AG04449 (cell line): Measurements from ENCODE around the gene OR10C1.

ENCODE experiments used
- CTCF ChIA-PET: fragments of 350-600 bp; formaldehyde crosslinking; extraction: SDS; loops from one replicate; lab custom pipeline; 2021; ENCODE audit warnings: antibody characterized with exemption; lab: Yijun Ruan, JAX
- POLR2A ChIA-PET: fragments of 400-600, 350-600 bp; formaldehyde crosslinking; extraction: SDS; loops from one replicate; lab custom pipeline; 2020; ENCODE audit warnings: antibody characterized with exemption, inconsistent platforms; lab: Yijun Ruan, JAX
- DNase-seq: peaks from one replicate; pipeline ENCODE4 v3.0.0-alpha.2; 2010; ENCODE audit warnings: low read depth, low spot score
- H3K4me3 ChIP-seq: 2 replicates; pipeline ENCODE4 v1.5.1; 2011; ENCODE audit warnings: low read depth, mild to moderate bottlenecking, control low read depth, low read length
- CTCF ChIP-seq: IDR thresholded peaks from one replicate; pipeline ENCODE4 v1.5.1; 2011; ENCODE audit warnings: mild to moderate bottlenecking, moderate library complexity, low read length, control low read depth, inconsistent platforms; ENCODE audit not compliant: insufficient read depth; ENCODE audit errors: missing control alignments

Gene OR10C1

GRCh38 chr6:29483186-29483585 lies 44.1 kb downstream of the OR10C1 start:
- CTCF ChIA-PET = no interaction called here
- H3K4me3 ChIP-seq = no peak overlapping the region
- POLR2A ChIA-PET = no interaction called here
- no peak for DNase-seq
- no peak for TF ChIP-seq CTCF

DNA sequence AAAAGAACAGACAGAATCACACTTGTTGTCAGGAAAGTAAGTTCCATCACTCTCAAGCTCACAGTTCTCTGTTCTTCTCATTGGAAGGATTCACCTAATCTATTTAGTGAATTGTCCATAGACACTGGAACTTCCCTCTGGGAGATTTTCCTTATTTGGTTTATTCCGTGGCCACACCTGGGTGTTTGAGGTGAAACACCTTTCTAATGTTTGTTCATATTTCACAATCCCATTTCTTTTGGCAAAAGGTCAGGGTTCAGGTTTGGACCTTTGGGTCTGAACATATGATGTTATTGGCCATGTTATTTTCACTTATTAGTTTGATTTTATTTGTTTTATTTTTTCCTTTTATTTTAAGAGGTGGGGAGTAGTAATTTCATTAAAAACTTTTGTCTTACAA lies 44.6 kb downstream of the OR10C1 start:
- H3K4me3 ChIP-seq = no peak overlapping the region
- POLR2A ChIA-PET = no interaction called here
- DNase-seq = no peak
- CTCF ChIA-PET = no interaction called here
- TF ChIP-seq CTCF = no peak

GRCh38 chr6:29486577-29486976 lies 47.5 kb downstream of the OR10C1 start:
- DNase-seq = no peak
- H3K4me3 ChIP-seq = no peak overlapping the region
- no peak for TF ChIP-seq CTCF
- ChIA-PET CTCF (no interaction called here), POLR2A (no interaction called here)

DNA sequence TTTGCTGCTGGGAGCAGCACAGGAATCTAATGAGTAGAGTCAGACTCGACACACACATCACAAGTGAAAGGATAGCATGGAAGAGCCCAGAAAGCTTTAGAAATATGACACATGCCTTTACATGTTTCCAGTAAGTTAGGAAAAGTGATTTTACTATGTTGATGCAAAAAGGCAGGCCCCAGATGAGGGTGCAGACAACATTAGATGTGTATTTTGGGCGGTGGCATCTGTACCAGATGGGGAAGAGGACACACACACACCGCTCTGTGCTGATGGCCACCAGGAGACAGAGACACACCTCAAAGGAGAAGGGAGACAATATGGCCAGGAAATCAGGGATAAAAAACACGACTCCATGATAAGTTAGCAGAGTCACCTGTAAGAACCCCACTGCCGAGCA lies 48.0 kb downstream of the OR10C1 start:
- ChIA-PET CTCF (no interaction called here), POLR2A (no interaction called here)
- no peak for DNase-seq
- no peak for TF ChIP-seq CTCF
- no peak overlapping the region for H3K4me3 ChIP-seq

DNA sequence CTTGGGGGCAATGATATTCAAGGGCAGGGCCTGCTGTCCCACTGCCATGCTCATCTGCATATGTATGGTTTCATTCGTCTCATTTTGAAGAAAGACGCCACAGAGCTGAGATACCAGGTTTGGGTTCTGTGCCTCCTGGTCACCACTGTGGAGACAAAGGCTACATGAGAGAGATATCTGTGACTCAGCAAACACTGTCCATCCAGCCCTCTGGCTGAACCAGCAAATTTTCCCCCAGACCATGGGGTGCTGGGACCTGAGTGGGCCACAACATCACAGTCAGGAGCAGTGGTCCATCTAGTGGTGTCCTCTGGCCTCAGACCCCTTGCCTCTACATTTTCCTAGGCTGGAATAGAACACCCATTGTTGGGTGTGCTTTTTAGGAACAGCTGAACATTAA lies 48.6 kb downstream of the OR10C1 start, which contains the start of gene MAS1L:
Gene MAS1L, minus strand, starts transcription at position 297 of the 400 bp plus-strand sequence. Its CDS starts 54 bp downstream, at position 243.
- ChIA-PET POLR2A (no interaction called here), CTCF (no interaction called here)
- no peak for TF ChIP-seq CTCF
- H3K4me3 ChIP-seq = no peak within 1 kb of the TSS
- DNase-seq = no peak

- no peak overlapping the region for H3K4me3 ChIP-seq
- POLR2A ChIA-PET = no interaction called here
- no peak for TF ChIP-seq CTCF
- CTCF ChIA-PET = no interaction called here
- no peak for DNase-seq
Measured at GRCh38 chr6:29488874-29489273, 49.8 kb downstream of the OR10C1 start.
